ENCODE results near the gene C17orf100. TPM values are rescaled to one million over a fixed set of nuclear protein-coding genes. Genes with fewer than 3 reads are reported as not detected.

Gene C17orf100
- total RNA-seq, 2 experiments from 2014 or later = 0.99 to 1.2 TPM

GRCh38 chr17:6636105-6636504 is 15.5 kb upstream of the C17orf100 start:
- CTCF ChIA-PET = interaction anchor here (1.2 kb wide), 1 partner anchor 163 kb away, joined by 5 read pairs; no protein-coding TSS in a partner anchor
- no peak overlapping the region for H3K27ac Mint-ChIP-seq

GRCh38 chr17:6636616-6637457 is 14.7 kb upstream of the C17orf100 start:
- Mint-ChIP-seq H3K36me3 (ENCODE audit: low read depth) (peaks cover 22% of the 10 kb centered on the region), H3K27me3 (ENCODE audit: low read depth) (no peaks in the 10 kb centered on the region), H3K27ac (no peak overlapping the region), H3K4me3 (no peak overlapping the region), H3K4me1 (ENCODE audit: low read depth) (peaks cover 21% of the 10 kb centered on the region), H3K9me3 (no peaks in the 10 kb centered on the region)
- intact Hi-C loops (cut with micrococcal nuclease) = no loop called here
- DNase-seq = no peak
- CTCF ChIA-PET = no interaction called here

More at GRCh38 chr17:6636105-6636504, 15.5 kb upstream of the C17orf100 start:
- H3K4me1 Mint-ChIP-seq (ENCODE audit: low read depth) = peaks cover 18% of the 10 kb centered on the region
- no peak overlapping the region for H3K4me3 Mint-ChIP-seq
- no peaks in the 10 kb centered on the region for H3K9me3 Mint-ChIP-seq
- DNase-seq = no peak
- peaks cover 26% of the 10 kb centered on the region for H3K36me3 Mint-ChIP-seq (ENCODE audit: low read depth)
- no peaks in the 10 kb centered on the region for H3K27me3 Mint-ChIP-seq (ENCODE audit: low read depth)
- intact Hi-C loops (cut with micrococcal nuclease) = no loop called here

GRCh38 chr17:6637458-6637840 is 14.1 kb upstream of the C17orf100 start:
- Mint-ChIP-seq H3K36me3 (ENCODE audit: low read depth) (peaks cover 20% of the 10 kb centered on the region), H3K9me3 (no peaks in the 10 kb centered on the region), H3K4me3 (no peak overlapping the region), H3K27ac (no peak overlapping the region), H3K27me3 (ENCODE audit: low read depth) (no peaks in the 10 kb centered on the region), H3K4me1 (ENCODE audit: low read depth) (peaks cover 27% of the 10 kb centered on the region)
- DNase-seq = no peak
- intact Hi-C loops (cut with micrococcal nuclease) = no loop called here
- CTCF ChIA-PET = interaction anchor here (0.5 to 1.0 kb wide), 2 partner anchors 156 to 367 kb away, joined by 3 to 4 read pairs; no protein-coding TSS in a partner anchor

- peak overlapping the region; percentile 81 for H3K4me3 Mint-ChIP-seq
- intact Hi-C loops (cut with micrococcal nuclease) = no loop called here
- CTCF ChIA-PET = interaction anchor here (0.5 to 1.2 kb wide), 4 partner anchors 13 to 1199 kb away, joined by 3 to 4 read pairs (median 3); partner anchors contain the start of genes C17orf100, C1QBP and MED31
- peaks cover 36% of the 10 kb centered on the region for H3K4me1 Mint-ChIP-seq (ENCODE audit: low read depth)
- H3K27me3 Mint-ChIP-seq (ENCODE audit: low read depth) = no peaks in the 10 kb centered on the region
- no peak for DNase-seq
- no peaks in the 10 kb centered on the region for H3K9me3 Mint-ChIP-seq
- H3K27ac Mint-ChIP-seq = no peak overlapping the region
- H3K36me3 Mint-ChIP-seq (ENCODE audit: low read depth) = peaks cover 17% of the 10 kb centered on the region
These were observed 13.3 kb upstream of the C17orf100 start for GRCh38 chr17:6638046-6638908.

GRCh38 chr17:6639014-6639585 is 12.5 kb upstream of the C17orf100 start:
- CTCF ChIA-PET = interaction anchor here (1.0 to 1.2 kb wide), 3 partner anchors 9 to 1200 kb away, joined by 3 read pairs; partner anchors contain the start of genes C17orf100, C1QBP and MED31
- intact Hi-C loops (cut with micrococcal nuclease) = no loop called here
- no peak overlapping the region for H3K27ac Mint-ChIP-seq
- no peaks in the 10 kb centered on the region for H3K9me3 Mint-ChIP-seq
- peak overlapping the region; percentile 81 for H3K4me3 Mint-ChIP-seq
- H3K27me3 Mint-ChIP-seq (ENCODE audit: low read depth) = no peaks in the 10 kb centered on the region
- peaks cover 43% of the 10 kb centered on the region for H3K4me1 Mint-ChIP-seq (ENCODE audit: low read depth)
- H3K36me3 Mint-ChIP-seq (ENCODE audit: low read depth) = peaks cover 16% of the 10 kb centered on the region
- DNase-seq = no peak

GRCh38 chr17:6639586-6640535 is 11.7 kb upstream of the C17orf100 start:
- H3K27me3 Mint-ChIP-seq (ENCODE audit: low read depth) = no peaks in the 10 kb centered on the region
- peak; percentile 38 for DNase-seq
- H3K9me3 Mint-ChIP-seq = no peaks in the 10 kb centered on the region
- H3K4me1 Mint-ChIP-seq (ENCODE audit: low read depth) = peaks cover 49% of the 10 kb centered on the region
- H3K4me3 Mint-ChIP-seq = peak overlapping the region; percentile 81
- H3K36me3 Mint-ChIP-seq (ENCODE audit: low read depth) = peaks cover 18% of the 10 kb centered on the region
- CTCF ChIA-PET = interaction anchor here (1.0 kb wide), 1 partner anchor 9 kb away, joined by 3 read pairs; no protein-coding TSS in a partner anchor
- H3K27ac Mint-ChIP-seq = peak overlapping the region; percentile 97
- intact Hi-C loops (cut with micrococcal nuclease) = loop anchor here (1.0 to 5.0 kb wide), 4 partner anchors 11 to 842 kb away; partner anchors contain the start of genes C17orf100, MED31, POLR2A and SLC35G6

GRCh38 chr17:6640536-6641246 is 10.9 kb upstream of the C17orf100 start, which contains the start of the genes KIAA0753 and TXNDC17:
KIAA0753 (minus strand) TSS chr17:6640711; CDS start chr17:6635103, 5,608 bp downstream.
TXNDC17 (plus strand) TSS chr17:6641060; CDS start chr17:6641083, 23 bp downstream.
- peak; percentile 93 for DNase-seq
- Mint-ChIP-seq H3K4me1 (ENCODE audit: low read depth) (peaks cover 51% of the 10 kb centered on the region), H3K9me3 (no peaks in the 10 kb centered on the region), H3K27ac (peak within 1 kb of the TSS; percentile 97), H3K27me3 (ENCODE audit: low read depth) (no peaks in the 10 kb centered on the region), H3K36me3 (ENCODE audit: low read depth) (peaks cover 18% of the 10 kb centered on the region), H3K4me3 (peak within 1 kb of the TSS; percentile 81)
- intact Hi-C loops (cut with micrococcal nuclease) = loop anchor here (1.0 to 5.0 kb wide), 5 partner anchors 11 to 1154 kb away; partner anchors contain the start of genes C17orf100, DERL2, MED31 and MIS12
- CTCF ChIA-PET = no interaction called here

GRCh38 chr17:6641247-6641863 is 10.2 kb upstream of the C17orf100 start:
- CTCF ChIA-PET = interaction anchor here (0.7 kb wide), 1 partner anchor 123 kb away, joined by 3 read pairs; no protein-coding TSS in a partner anchor
- peaks cover 18% of the 10 kb centered on the region for H3K36me3 Mint-ChIP-seq (ENCODE audit: low read depth)
- peak overlapping the region; percentile 97 for H3K27ac Mint-ChIP-seq
- no peaks in the 10 kb centered on the region for H3K27me3 Mint-ChIP-seq (ENCODE audit: low read depth)
- no peaks in the 10 kb centered on the region for H3K9me3 Mint-ChIP-seq
- intact Hi-C loops (cut with micrococcal nuclease) = loop anchor here (1.0 to 5.0 kb wide), 4 partner anchors 15 to 1155 kb away; partner anchors contain the start of genes DERL2, MIS12, POLR2A and SLC35G6
- no peak for DNase-seq
- H3K4me3 Mint-ChIP-seq = peak overlapping the region; percentile 81
- peaks cover 56% of the 10 kb centered on the region for H3K4me1 Mint-ChIP-seq (ENCODE audit: low read depth)

GRCh38 chr17:6642592-6642991 is 9.0 kb upstream of the C17orf100 start:
- H3K36me3 Mint-ChIP-seq (ENCODE audit: low read depth) = peaks cover 15% of the 10 kb centered on the region
- H3K4me1 Mint-ChIP-seq (ENCODE audit: low read depth) = peaks cover 68% of the 10 kb centered on the region
- intact Hi-C loops (cut with micrococcal nuclease) = loop anchor here (5.0 kb wide), 2 partner anchors 490 to 840 kb away; partner anchors contain the start of genes POLR2A and SLC35G6
- DNase-seq = no peak
- peak overlapping the region; percentile 97 for H3K27ac Mint-ChIP-seq
- H3K27me3 Mint-ChIP-seq (ENCODE audit: low read depth) = no peaks in the 10 kb centered on the region
- CTCF ChIA-PET = no interaction called here
- peak overlapping the region; percentile 60 for H3K4me3 Mint-ChIP-seq
- no peaks in the 10 kb centered on the region for H3K9me3 Mint-ChIP-seq

Data from activated naive CD4-positive, alpha-beta T cell treated with anti-CD3 and anti-CD28 coated beads for 36 hours (primary cell).